Measurements from ENCODE around the gene ANKFY1.

Gene ANKFY1

GRCh38 chr17:4154201-4154600, 109.6 kb downstream of the ANKFY1 start:
- ATAC-seq: no peak
- TF ChIP-seq, protein P1, sequence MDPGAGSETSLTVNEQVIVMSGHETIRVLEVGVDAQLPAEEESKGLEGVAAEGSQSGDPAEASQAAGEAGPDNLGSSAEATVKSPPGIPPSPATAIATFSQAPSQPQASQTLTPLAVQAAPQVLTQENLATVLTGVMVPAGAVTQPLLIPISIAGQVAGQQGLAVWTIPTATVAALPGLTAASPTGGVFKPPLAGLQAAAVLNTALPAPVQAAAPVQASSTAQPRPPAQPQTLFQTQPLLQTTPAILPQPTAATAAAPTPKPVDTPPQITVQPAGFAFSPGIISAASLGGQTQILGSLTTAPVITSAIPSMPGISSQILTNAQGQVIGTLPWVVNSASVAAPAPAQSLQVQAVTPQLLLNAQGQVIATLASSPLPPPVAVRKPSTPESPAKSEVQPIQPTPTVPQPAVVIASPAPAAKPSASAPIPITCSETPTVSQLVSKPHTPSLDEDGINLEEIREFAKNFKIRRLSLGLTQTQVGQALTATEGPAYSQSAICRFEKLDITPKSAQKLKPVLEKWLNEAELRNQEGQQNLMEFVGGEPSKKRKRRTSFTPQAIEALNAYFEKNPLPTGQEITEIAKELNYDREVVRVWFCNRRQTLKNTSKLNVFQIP (CRISPR knock-in tag; IDR thresholded peaks at IDR 0.05; ENCODE audit: borderline replicate concordance, low read depth): no peak
- no peak for TF ChIP-seq TSHZ2 (CRISPR knock-in tag; IDR thresholded peaks at IDR 0.05)
- no peak for TF ChIP-seq CSDC2 (CRISPR knock-in tag; IDR thresholded peaks at IDR 0.05)
- TF ChIP-seq ARNTL (CRISPR knock-in tag; IDR thresholded peaks at IDR 0.05; ENCODE audit: borderline replicate concordance, low read depth): no peak
- TF ChIP-seq SNAI2 (CRISPR knock-in tag; IDR thresholded peaks at IDR 0.05): no peak
- TF ChIP-seq ZNF8 (CRISPR knock-in tag; IDR thresholded peaks at IDR 0.05): no peak
- TF ChIP-seq, protein P2, sequence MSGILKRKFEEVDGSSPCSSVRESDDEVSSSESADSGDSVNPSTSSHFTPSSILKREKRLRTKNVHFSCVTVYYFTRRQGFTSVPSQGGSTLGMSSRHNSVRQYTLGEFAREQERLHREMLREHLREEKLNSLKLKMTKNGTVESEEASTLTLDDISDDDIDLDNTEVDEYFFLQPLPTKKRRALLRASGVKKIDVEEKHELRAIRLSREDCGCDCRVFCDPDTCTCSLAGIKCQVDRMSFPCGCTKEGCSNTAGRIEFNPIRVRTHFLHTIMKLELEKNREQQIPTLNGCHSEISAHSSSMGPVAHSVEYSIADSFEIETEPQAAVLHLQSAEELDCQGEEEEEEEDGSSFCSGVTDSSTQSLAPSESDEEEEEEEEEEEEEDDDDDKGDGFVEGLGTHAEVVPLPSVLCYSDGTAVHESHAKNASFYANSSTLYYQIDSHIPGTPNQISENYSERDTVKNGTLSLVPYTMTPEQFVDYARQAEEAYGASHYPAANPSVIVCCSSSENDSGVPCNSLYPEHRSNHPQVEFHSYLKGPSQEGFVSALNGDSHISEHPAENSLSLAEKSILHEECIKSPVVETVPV (CRISPR knock-in tag; IDR thresholded peaks at IDR 0.05): no peak
- TF ChIP-seq TCF4 (CRISPR knock-in tag; IDR thresholded peaks at IDR 0.05; ENCODE audit: borderline replicate concordance): no peak
- TF ChIP-seq TOX (CRISPR knock-in tag; IDR thresholded peaks at IDR 0.05; ENCODE audit: borderline replicate concordance): no peak
- TF ChIP-seq ESRRG (CRISPR knock-in tag; IDR thresholded peaks at IDR 0.05): no peak
- TF ChIP-seq CREB5 (CRISPR knock-in tag; IDR thresholded peaks at IDR 0.05; ENCODE audit: low read depth): no peak
- TF ChIP-seq, protein P3, sequence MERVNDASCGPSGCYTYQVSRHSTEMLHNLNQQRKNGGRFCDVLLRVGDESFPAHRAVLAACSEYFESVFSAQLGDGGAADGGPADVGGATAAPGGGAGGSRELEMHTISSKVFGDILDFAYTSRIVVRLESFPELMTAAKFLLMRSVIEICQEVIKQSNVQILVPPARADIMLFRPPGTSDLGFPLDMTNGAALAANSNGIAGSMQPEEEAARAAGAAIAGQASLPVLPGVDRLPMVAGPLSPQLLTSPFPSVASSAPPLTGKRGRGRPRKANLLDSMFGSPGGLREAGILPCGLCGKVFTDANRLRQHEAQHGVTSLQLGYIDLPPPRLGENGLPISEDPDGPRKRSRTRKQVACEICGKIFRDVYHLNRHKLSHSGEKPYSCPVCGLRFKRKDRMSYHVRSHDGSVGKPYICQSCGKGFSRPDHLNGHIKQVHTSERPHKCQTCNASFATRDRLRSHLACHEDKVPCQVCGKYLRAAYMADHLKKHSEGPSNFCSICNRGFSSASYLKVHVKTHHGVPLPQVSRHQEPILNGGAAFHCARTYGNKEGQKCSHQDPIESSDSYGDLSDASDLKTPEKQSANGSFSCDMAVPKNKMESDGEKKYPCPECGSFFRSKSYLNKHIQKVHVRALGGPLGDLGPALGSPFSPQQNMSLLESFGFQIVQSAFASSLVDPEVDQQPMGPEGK (CRISPR knock-in tag; IDR thresholded peaks at IDR 0.05; ENCODE audit: borderline replicate concordance): no peak
- TF ChIP-seq ZNF565 (CRISPR knock-in tag; conservative IDR thresholded peaks at IDR 0.05; ENCODE audit: low read depth): no peak
- TF ChIP-seq GLIS3 (CRISPR knock-in tag; IDR thresholded peaks at IDR 0.05): no peak
- no peak for TF ChIP-seq ISL1 (CRISPR knock-in tag; IDR thresholded peaks at IDR 0.05)
- no peak for TF ChIP-seq PPARA (CRISPR knock-in tag; IDR thresholded peaks at IDR 0.05; ENCODE audit: borderline replicate concordance)

GRCh38 chr17:4152471-4152870, 111.3 kb downstream of the ANKFY1 start:
- ATAC-seq: peak; percentile 52; the same call in 2 of the 3 replicates
- no peak for TF ChIP-seq ZNF8 (CRISPR knock-in tag; IDR thresholded peaks at IDR 0.05)
- TF ChIP-seq CREB5 (CRISPR knock-in tag; IDR thresholded peaks at IDR 0.05; ENCODE audit: low read depth): no peak
- no peak for TF ChIP-seq ZFP3 (CRISPR knock-in tag; IDR thresholded peaks at IDR 0.05)
- no peak for TF ChIP-seq PPARA (CRISPR knock-in tag; IDR thresholded peaks at IDR 0.05; ENCODE audit: borderline replicate concordance)
- TF ChIP-seq SNAI2 (CRISPR knock-in tag; IDR thresholded peaks at IDR 0.05): no peak
- TF ChIP-seq TOX (CRISPR knock-in tag; IDR thresholded peaks at IDR 0.05; ENCODE audit: borderline replicate concordance): no peak
- TF ChIP-seq, protein P2 (CRISPR knock-in tag; IDR thresholded peaks at IDR 0.05): no peak
- TF ChIP-seq, protein P3 (CRISPR knock-in tag; IDR thresholded peaks at IDR 0.05; ENCODE audit: borderline replicate concordance): no peak
- TF ChIP-seq ARNTL (CRISPR knock-in tag; IDR thresholded peaks at IDR 0.05; ENCODE audit: borderline replicate concordance, low read depth): no peak
- TF ChIP-seq CSDC2 (CRISPR knock-in tag; IDR thresholded peaks at IDR 0.05): no peak
- TF ChIP-seq, protein P1 (CRISPR knock-in tag; IDR thresholded peaks at IDR 0.05; ENCODE audit: borderline replicate concordance, low read depth): no peak
- TF ChIP-seq ISL1 (CRISPR knock-in tag; IDR thresholded peaks at IDR 0.05): no peak

Measured in SK-N-SH treated with all-trans-retinoic acid at 6 μM for 48 hours (cell line).